Fibroblast of skin of right biceps (primary cell): Measurements from ENCODE around the gene VPS29.

Experiments
- DNase-seq: peaks from one replicate; pipeline ENCODE4 v3.0.0-alpha.2; 2013

The VPS29 gene

GRCh38 chr12:110501752-110502738, at the start of gene VPS29, which contains the start of gene RAD9B:
TSS of gene VPS29 (minus strand) at chr12:110502111. CDS start at chr12:110502051, 60 bp downstream.
TSS of gene RAD9B (plus strand) at chr12:110502331. CDS start at chr12:110502338, 7 bp downstream.
- peak; percentile 99 for DNase-seq

- DNase-seq, result no peak
Measured at GRCh38 chr12:110550981-110551380, 49.1 kb upstream of the VPS29 start.

- DNase-seq, result no peak
Measured at GRCh38 chr12:110549716-110550115, 47.8 kb upstream of the VPS29 start.

- DNase-seq, result peak; percentile 76
Measured at GRCh38 chr12:110548678-110549077, 46.8 kb upstream of the VPS29 start.

- DNase-seq, result no peak
Measured at GRCh38 chr12:110547090-110547489, 45.2 kb upstream of the VPS29 start.

- peak; percentile 93 for DNase-seq
Measured at GRCh38 chr12:110546339-110546738, 44.4 kb upstream of the VPS29 start.

DNA sequence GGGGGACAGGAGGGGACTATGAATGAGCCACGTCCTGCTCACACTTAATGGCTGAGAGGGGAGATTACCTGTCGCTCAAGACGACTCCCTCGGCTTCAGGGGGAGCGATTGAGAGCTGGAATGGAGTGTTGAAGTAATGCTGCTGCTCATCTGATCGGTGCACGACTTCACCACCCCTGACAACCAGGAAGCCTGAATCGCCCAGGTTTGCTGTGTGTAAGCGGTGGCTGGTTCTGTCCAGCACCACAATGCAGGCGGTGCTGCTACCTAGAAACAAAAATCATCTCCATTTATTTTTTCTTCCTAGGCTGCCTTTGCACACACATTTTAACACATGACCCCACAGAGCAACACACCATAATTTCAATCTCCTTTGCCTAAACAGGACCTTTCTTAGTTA, 43.9 kb upstream of the VPS29 start:
- no peak for DNase-seq

GRCh38 chr12:110545259-110545658, 43.3 kb upstream of the VPS29 start:
- DNase-seq, result peak; percentile 97

DNA sequence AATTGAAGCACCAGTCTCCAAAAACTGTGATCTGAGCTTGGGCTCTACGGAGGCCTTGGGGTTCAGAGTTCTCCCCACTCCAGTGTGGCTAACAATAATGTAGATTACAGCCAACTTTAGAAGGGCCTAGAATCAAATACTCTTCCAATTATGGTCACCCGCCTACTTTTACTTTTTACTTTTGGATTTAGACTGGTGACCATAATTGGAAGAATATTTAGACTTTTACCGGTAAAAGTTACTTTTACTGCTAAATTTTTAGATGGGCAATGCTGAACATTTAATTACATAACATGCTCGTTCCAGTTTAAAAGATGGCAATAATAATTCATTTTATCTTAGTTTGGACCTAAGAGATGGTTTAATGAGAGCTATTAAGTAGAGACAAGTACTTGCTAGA, 42.1 kb upstream of the VPS29 start:
- DNase-seq, result no peak

DNA sequence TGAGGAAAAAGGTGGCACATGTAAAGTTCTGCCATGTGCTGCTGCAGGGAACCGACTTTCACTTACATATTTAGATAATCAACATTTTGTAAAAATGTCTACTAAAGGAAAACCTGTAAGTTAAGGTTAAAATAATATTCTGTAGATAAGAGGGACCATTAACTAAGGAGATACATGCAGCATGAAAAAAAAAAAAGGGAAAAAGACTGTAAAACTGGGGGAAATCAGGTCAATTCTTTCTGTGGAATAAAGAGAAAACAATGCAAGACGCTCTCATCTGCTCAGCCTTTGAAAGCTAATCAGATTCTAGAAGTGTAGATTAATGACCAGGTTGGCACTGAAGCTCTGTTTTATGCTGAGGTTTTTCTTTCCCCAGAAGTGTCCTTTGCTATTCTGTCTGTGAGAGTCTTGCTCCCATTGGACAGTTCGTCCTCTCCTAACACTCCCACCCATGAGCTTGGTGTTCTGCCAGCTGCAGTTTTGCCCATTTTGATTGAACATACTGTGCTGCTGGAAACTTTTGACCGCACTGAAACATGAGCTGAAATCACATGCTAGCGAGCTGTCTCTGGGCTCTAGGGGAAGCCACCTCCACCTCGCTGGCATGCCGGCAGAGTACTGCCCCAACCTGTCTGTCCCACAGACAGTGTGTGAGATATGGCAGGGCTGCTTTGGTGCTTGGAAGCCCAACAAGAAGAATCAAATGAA, 41.5 kb upstream of the VPS29 start:
- peak; percentile 20 for DNase-seq

DNA sequence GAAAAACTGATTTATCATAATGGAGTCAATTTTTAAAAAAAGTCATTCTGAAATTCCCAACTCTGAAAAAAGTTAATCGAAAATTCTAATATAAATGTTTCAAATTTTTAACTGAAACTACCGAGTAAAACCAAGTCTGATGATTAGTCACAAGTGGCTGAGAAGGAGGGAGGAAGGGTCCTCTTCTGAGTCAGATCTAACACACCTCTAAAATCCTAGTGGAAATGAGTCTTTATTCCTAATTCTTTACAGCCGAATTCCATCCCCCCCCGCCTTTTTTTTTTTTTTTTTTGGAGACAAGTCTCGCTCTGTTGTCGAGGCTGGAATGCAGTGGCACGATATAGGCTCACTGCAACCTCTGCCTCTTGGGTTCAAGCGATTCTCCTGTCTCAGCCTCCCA, 38.1 kb upstream of the VPS29 start:
- DNase-seq, result peak; percentile 27

GRCh38 chr12:110538869-110539622, 37.1 kb upstream of the VPS29 start:
- DNase-seq, result no peak

GRCh38 chr12:110537605-110538409, 35.9 kb upstream of the VPS29 start:
- no peak for DNase-seq

GRCh38 chr12:110536834-110537604, 35.1 kb upstream of the VPS29 start:
- no peak for DNase-seq

GRCh38 chr12:110534811-110535210, 32.9 kb upstream of the VPS29 start:
- no peak for DNase-seq

GRCh38 chr12:110533607-110534006, 31.7 kb upstream of the VPS29 start:
- no peak for DNase-seq

- no peak for DNase-seq
Measured at GRCh38 chr12:110532644-110533043, 30.7 kb upstream of the VPS29 start.

DNA sequence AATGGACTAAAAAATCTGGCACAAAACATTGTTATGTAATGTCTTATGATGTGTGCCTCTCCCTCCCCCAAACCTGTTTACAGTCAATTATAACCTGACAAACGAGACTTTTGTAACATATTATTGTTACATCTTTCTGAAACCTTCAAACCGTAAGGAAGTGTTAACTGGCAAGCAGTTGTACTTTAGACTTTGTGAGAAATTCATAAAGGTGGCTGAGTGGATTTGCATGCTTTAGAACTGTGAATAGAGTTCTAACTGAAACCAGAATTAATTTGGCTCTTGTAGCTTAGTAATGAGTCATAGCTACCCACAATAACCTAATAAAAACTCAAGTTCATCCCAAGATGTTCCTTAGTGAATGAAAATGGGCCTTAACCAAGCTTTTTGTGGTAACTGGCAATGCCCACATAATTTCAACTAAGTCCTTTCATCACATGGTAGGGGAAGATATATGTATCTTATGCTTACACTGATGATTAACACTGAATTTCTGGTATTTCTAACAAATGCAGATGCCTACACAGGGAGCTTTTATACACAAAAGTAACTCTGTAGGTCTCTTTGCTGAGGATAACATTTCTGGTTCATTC, 29.9 kb upstream of the VPS29 start:
- peak; percentile 65 for DNase-seq

DNA sequence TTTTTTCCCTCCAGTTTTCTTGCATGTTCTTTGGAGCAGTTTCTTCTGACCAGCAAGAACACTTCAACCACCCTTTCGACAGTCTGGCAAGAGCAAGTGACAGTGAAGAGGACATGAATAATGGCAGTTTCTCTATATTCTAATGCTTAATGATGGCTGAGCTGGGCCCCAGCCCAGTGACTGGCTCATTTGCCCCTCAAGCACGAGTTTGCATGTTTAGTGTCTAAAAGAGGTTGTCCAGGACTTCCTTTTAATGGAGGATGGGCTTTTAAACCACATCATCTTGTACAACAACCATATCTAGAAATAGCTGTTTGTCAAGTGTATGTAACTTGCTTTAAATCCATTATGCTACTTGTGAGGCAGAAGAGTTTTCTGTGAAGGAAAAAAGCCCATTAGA, 28.6 kb upstream of the VPS29 start:
- DNase-seq, result no peak

- no peak for DNase-seq
Measured at GRCh38 chr12:110528277-110528839, 26.4 kb upstream of the VPS29 start.
